PC-3 (cell line): Measurements from ENCODE around the gene DSCAM. TPM values are rescaled to one million over a fixed set of nuclear protein-coding genes. Genes with fewer than 3 reads are reported as not detected.
"Not testable (repeated sequence)": the region's sequence is repeated elsewhere in the genome, so short reads cannot be mapped to it uniquely, and the experiment has no call there.

Experiments used
- ATAC-seq: fragments of 200-7000 bp; cut with Tn5 transposase; 2 replicates; pipeline ENCODE4 v1.9.1; 2020; ENCODE audit warnings: mild to moderate bottlenecking, moderate library complexity
- BruUV-seq: library from RNA; stranded (reverse); fragments of 400-500 nt; replicated peaks from 2 replicates; lab custom pipeline; 2021; lab: Mats Ljungman, UMichigan
- CTCF ChIA-PET: fragments of 300-600 bp; sonication (Branson Sonifier 250); formaldehyde crosslinking; loops from one replicate; lab custom pipeline; 2022; ENCODE audit warnings: antibody characterized with exemption; lab: Charles Lee
- POLR2A ChIA-PET: fragments of 300-600 bp; sonication (Branson Sonifier 250); formaldehyde crosslinking; loops from one replicate; lab custom pipeline; 2022; ENCODE audit warnings: antibody characterized with exemption; ENCODE audit not compliant: unreplicated experiment; lab: Charles Lee
- DNase-seq: peaks from one replicate; pipeline ENCODE4 v3.0.0-alpha.2; 2015
- H2AFZ ChIP-seq: fragments of 300-600 bp; sonication (generic); 2 replicates; pipeline ENCODE4 v1.6.0; 2016; ENCODE audit warnings: antibody characterized with exemption, low read length
- H3F3A ChIP-seq: fragments of 300-600 bp; sonication (generic); one replicate; pipeline ENCODE4 v1.6.0; 2017; ENCODE audit warnings: antibody characterized with exemption, low read length, control low read depth, mild to moderate bottlenecking; ENCODE audit not compliant: unreplicated experiment
- H3K27ac ChIP-seq: fragments of 300-600 bp; sonication (generic); 2 replicates; pipeline ENCODE4 v1.5.1; 2016; ENCODE audit warnings: mild to moderate bottlenecking, low read length
- H3K27me3 ChIP-seq: fragments of 300-600 bp; sonication (generic); 2 replicates; pipeline ENCODE4 v1.6.1; 2016; ENCODE audit warnings: low read length, mixed read lengths
- H3K36me3 ChIP-seq: fragments of 300-600 bp; sonication (generic); 2 replicates; pipeline ENCODE4 v1.6.1; 2016; ENCODE audit warnings: low read depth, mixed run types, low read length, mixed read lengths
- H3K4me1 ChIP-seq: fragments of 300-600 bp; sonication (generic); 2 replicates; pipeline ENCODE4 v1.5.1; 2016; ENCODE audit warnings: low read length; ENCODE audit not compliant: insufficient read depth
- H3K4me2 ChIP-seq: fragments of 300-600 bp; sonication (generic); 2 replicates; pipeline ENCODE4 v1.6.0; 2016; ENCODE audit warnings: low read length
- H3K4me3 ChIP-seq: fragments of 300-600 bp; sonication (generic); 2 replicates; pipeline ENCODE4 v1.5.1; 2016; ENCODE audit warnings: mild to moderate bottlenecking, low read length, mixed read lengths
- H3K79me2 ChIP-seq: fragments of 300-600 bp; sonication (generic); 2 replicates; pipeline ENCODE4 v1.6.1; 2017; ENCODE audit warnings: low read length, mixed read lengths
- H3K9ac ChIP-seq: fragments of 300-600 bp; sonication (generic); 2 replicates; pipeline ENCODE4 v1.6.0; 2016; ENCODE audit warnings: mild to moderate bottlenecking, low read length
- H3K9me2 ChIP-seq: fragments of 300-600 bp; sonication (generic); replicated peaks from 2 replicates; pipeline ENCODE4 v1.6.1; 2016; ENCODE audit warnings: mixed run types, low read length, mixed read lengths
- H3K9me3 ChIP-seq: fragments of 300-600 bp; sonication (generic); 2 replicates; pipeline ENCODE4 v1.6.1; 2016; ENCODE audit warnings: low read length, mixed read lengths
- H4K20me1 ChIP-seq: fragments of 300-600 bp; sonication (generic); 2 replicates; pipeline ENCODE4 v1.6.1; 2016; ENCODE audit warnings: low read length, mixed read lengths
- CTCF ChIP-seq: fragments of 300-600 bp; sonication (generic); conservative IDR thresholded peaks from 2 replicates; pipeline ENCODE4 v1.5.1; 2017; ENCODE audit warnings: antibody characterized with exemption, low read depth, mild to moderate bottlenecking, low read length
- EZH2 ChIP-seq: fragments of 300-600 bp; sonication (generic); IDR thresholded peaks from one replicate; pipeline ENCODE4 v1.6.1; 2017; ENCODE audit warnings: antibody characterized with exemption, mild to moderate bottlenecking, low read length; ENCODE audit not compliant: unreplicated experiment
- EZH2phosphoT487 ChIP-seq: fragments of 300-600 bp; sonication (generic); IDR thresholded peaks from 2 replicates; pipeline ENCODE4 v1.6.1; 2018; ENCODE audit warnings: mild to moderate bottlenecking, antibody characterized with exemption, low read length, borderline replicate concordance
- intact Hi-C: fragments of 100-400 bp; cut with micrococcal nuclease; formaldehyde crosslinking; loops from 2 replicates; pipeline ENCODE4 v1.9.0; 2023
- total RNA-seq: library from RNA; depleted of rRNA; stranded (reverse); fragments of >200 nt; gene quantifications from 2 replicates; pipeline ENCODE4 v1.2.3, GENCODE V29; 2014

The DSCAM gene
- total RNA-seq, 1 experiment from 2014 or later, result not detected

GRCh38 chr21:40043866-40044265 lies 803.1 kb downstream of the DSCAM start:
- intact Hi-C loops, result no loop called here
- TF ChIP-seq EZH2 (no peak), EZH2phosphoT487 (no peak), CTCF (no peak)
- ChIA-PET CTCF (no interaction called here), POLR2A (no interaction called here)
- no peak overlapping the region for H3K4me3 ChIP-seq
- no peaks in the 10 kb centered on the region for H3K27me3 ChIP-seq
- no TSS peak for BruUV-seq
- H3K36me3 ChIP-seq, result no peaks in the 10 kb centered on the region
- no peak overlapping the region for H2AFZ ChIP-seq
- peaks cover 33% of the 10 kb centered on the region for H3K9me3 ChIP-seq
- DNase-seq, result no peak
- H4K20me1 ChIP-seq, result no peaks in the 10 kb centered on the region
- ATAC-seq, result no peak
- H3K9me2 ChIP-seq, result no peaks in the 10 kb centered on the region
- no peak overlapping the region for H3K9ac ChIP-seq
- no peaks in the 10 kb centered on the region for H3F3A ChIP-seq
- H3K4me1 ChIP-seq, result no peaks in the 10 kb centered on the region
- no peaks in the 10 kb centered on the region for H3K79me2 ChIP-seq
- no peak overlapping the region for H3K27ac ChIP-seq
- H3K4me2 ChIP-seq, result no peak overlapping the region

- intact Hi-C loops, result no loop called here
- H3K27me3 ChIP-seq, result no peaks in the 10 kb centered on the region
- H3K79me2 ChIP-seq, result no peaks in the 10 kb centered on the region
- ATAC-seq (no peak), DNase-seq (no peak)
- POLR2A ChIA-PET, result no interaction called here
- H3K9me2 ChIP-seq, result no peaks in the 10 kb centered on the region
- no peak for TF ChIP-seq EZH2phosphoT487
- H3K9ac ChIP-seq, result no peak overlapping the region
- H3K4me3 ChIP-seq, result no peak overlapping the region
- no TSS peak for BruUV-seq
- no peaks in the 10 kb centered on the region for H3F3A ChIP-seq
- no peaks in the 10 kb centered on the region for H3K4me1 ChIP-seq
- H3K9me3 ChIP-seq, result peaks cover 33% of the 10 kb centered on the region
- H3K4me2 ChIP-seq, result no peak overlapping the region
- H2AFZ ChIP-seq, result no peak overlapping the region
- H4K20me1 ChIP-seq, result no peaks in the 10 kb centered on the region
- no peak overlapping the region for H3K27ac ChIP-seq
- H3K36me3 ChIP-seq, result no peaks in the 10 kb centered on the region
- CTCF ChIA-PET, result no interaction called here
Measured at GRCh38 chr21:40043423-40043822, 803.5 kb downstream of the DSCAM start.

- CTCF ChIA-PET, result no interaction called here
Measured at GRCh38 chr21:40041446-40041845, 805.5 kb downstream of the DSCAM start.

GRCh38 chr21:40033156-40033782 lies 813.7 kb downstream of the DSCAM start:
- H3K9me2 ChIP-seq, intact Hi-C loops, H3K27ac ChIP-seq, H4K20me1 ChIP-seq, BruUV-seq, H3K79me2 ChIP-seq, H3K4me1 ChIP-seq, H3K9ac ChIP-seq, H2AFZ ChIP-seq, H3K27me3 ChIP-seq, ATAC-seq, CTCF ChIA-PET, POLR2A ChIA-PET, H3K9me3 ChIP-seq, DNase-seq, H3F3A ChIP-seq, H3K4me2 ChIP-seq, H3K4me3 ChIP-seq, H3K36me3 ChIP-seq: not testable (repeated sequence)

More at GRCh38 chr21:40041446-40041845, 805.5 kb downstream of the DSCAM start:
- Histone ChIP-seq H3K27me3 (no peaks in the 10 kb centered on the region), H4K20me1 (no peaks in the 10 kb centered on the region), H3K27ac (no peak overlapping the region), H3K4me2 (no peak overlapping the region), H2AFZ (no peak overlapping the region), H3K79me2 (no peaks in the 10 kb centered on the region), H3K4me1 (no peaks in the 10 kb centered on the region), H3K4me3 (no peak overlapping the region), H3F3A (no peaks in the 10 kb centered on the region), H3K9ac (no peak overlapping the region), H3K9me2 (no peaks in the 10 kb centered on the region), H3K36me3 (no peaks in the 10 kb centered on the region), H3K9me3 (peaks cover 23% of the 10 kb centered on the region; the same call in 1 of the 2 replicates)
- DNase-seq (no peak), ATAC-seq (no peak)
- TF ChIP-seq EZH2phosphoT487, result no peak
- no peak for TF ChIP-seq EZH2
- BruUV-seq, result no TSS peak
- POLR2A ChIA-PET, result no interaction called here
- intact Hi-C loops, result no loop called here
